GM23338 (cell line): Measurements from ENCODE around the gene OSBPL3. TPM values are rescaled to one million over a fixed set of nuclear protein-coding genes. Genes with fewer than 3 reads are reported as not detected.

Source experiments
- ATAC-seq: fragments of 200-7000 bp; cut with Tn5 transposase; 3 replicates; pipeline ENCODE4 v1.9.1; 2020
- DNase-seq: peaks from one replicate; pipeline ENCODE4 v3.0.0-alpha.2; 2015; ENCODE audit warnings: low spot score
- H2AFZ ChIP-seq: fragments of 200-600 bp; sonication (generic); 2 replicates; pipeline ENCODE4 v1.8.0; 2016; ENCODE audit warnings: antibody characterized with exemption, mild to moderate bottlenecking, moderate library complexity
- H3F3A ChIP-seq: fragments of 200-600 bp; sonication (generic); replicated peaks from 2 replicates; pipeline ENCODE4 v1.8.0; 2017; ENCODE audit warnings: antibody characterized with exemption, mixed run types, low read depth
- H3K27ac ChIP-seq: fragments of 200-600 bp; sonication (generic); 2 replicates; pipeline ENCODE4 v1.6.1; 2016; ENCODE audit warnings: low read depth
- H3K27me3 ChIP-seq: fragments of 200-600 bp; sonication (generic); 2 replicates; pipeline ENCODE4 v1.8.0; 2016; ENCODE audit warnings: mild to moderate bottlenecking, mixed run types, moderate library complexity; ENCODE audit not compliant: insufficient read depth
- H3K36me3 ChIP-seq: fragments of 200-600 bp; sonication (generic); 2 replicates; pipeline ENCODE4 v1.8.0; 2016; ENCODE audit warnings: mild to moderate bottlenecking; ENCODE audit not compliant: insufficient read depth
- H3K4me1 ChIP-seq: fragments of 200-600 bp; sonication (generic); 2 replicates; pipeline ENCODE4 v1.8.0; 2016; ENCODE audit warnings: mild to moderate bottlenecking, moderate library complexity; ENCODE audit not compliant: insufficient read depth
- H3K4me2 ChIP-seq: fragments of 200-600 bp; sonication (generic); 2 replicates; pipeline ENCODE4 v1.7.1; 2017; ENCODE audit warnings: mixed run types
- H3K4me3 ChIP-seq: fragments of 200-600 bp; sonication (generic); 2 replicates; pipeline ENCODE4 v1.6.1; 2016; ENCODE audit warnings: mixed run types
- H3K79me2 ChIP-seq: fragments of 200-600 bp; sonication (generic); replicated peaks from 2 replicates; pipeline ENCODE4 v1.8.0; 2017; ENCODE audit warnings: mild to moderate bottlenecking; ENCODE audit not compliant: insufficient read depth
- H3K9me2 ChIP-seq: fragments of 200-600 bp; sonication (generic); 2 replicates; pipeline ENCODE4 v1.8.0; 2017; ENCODE audit not compliant: insufficient read depth
- H4K20me1 ChIP-seq: fragments of 200-600 bp; sonication (generic); replicated peaks from 2 replicates; pipeline ENCODE4 v1.8.0; 2017; ENCODE audit warnings: mild to moderate bottlenecking; ENCODE audit not compliant: insufficient read depth
- H3K27ac Mint-ChIP-seq: 2 replicates; pipeline ENCODE4 v1.8.0; 2020; ENCODE audit warnings: inconsistent platforms, mild to moderate bottlenecking, moderate library complexity, mixed read lengths
- H3K27me3 Mint-ChIP-seq: 3 replicates; pipeline ENCODE4 v1.8.0; 2022; ENCODE audit warnings: low read depth, mild to moderate bottlenecking, moderate library complexity, mixed read lengths, inconsistent platforms; ENCODE audit not compliant: insufficient read depth, poor library complexity
- H3K36me3 Mint-ChIP-seq: 3 replicates; pipeline ENCODE4 v1.8.0; 2021; ENCODE audit warnings: low read depth, mild to moderate bottlenecking, inconsistent platforms, moderate library complexity, mixed read lengths
- H3K4me1 Mint-ChIP-seq: 3 replicates; pipeline ENCODE4 v1.8.0; 2020; ENCODE audit warnings: mild to moderate bottlenecking, inconsistent platforms, mixed read lengths
- H3K4me3 Mint-ChIP-seq: 3 replicates; pipeline ENCODE4 v1.8.0; 2021; ENCODE audit warnings: moderate library complexity, mild to moderate bottlenecking, inconsistent platforms, mixed read lengths
- H3K9me3 Mint-ChIP-seq: 3 replicates; pipeline ENCODE4 v1.8.0; 2020; ENCODE audit warnings: moderate library complexity, mild to moderate bottlenecking, inconsistent platforms, mixed read lengths
- CREB1 ChIP-seq: fragments of 250-450 bp; sonication (Bioruptor Pico); IDR thresholded peaks from 2 replicates; pipeline ENCODE4 v1.5.0; 2020; ENCODE audit warnings: low read depth, mild to moderate bottlenecking, moderate library complexity
- CTCF ChIP-seq, 2 experiments: fragments of 200-600 bp in 1 of 2; sonication (generic) in 1 of 2; conservative IDR thresholded peaks; 2 replicates each; pipeline versions ENCODE4 v1.5.1 to v1.6.1; 2016 to 2017; ENCODE audit warnings: antibody characterized with exemption in 2 of 2, low read depth in 2 of 2, mild to moderate bottlenecking in 2 of 2, moderate library complexity in 1 of 2
- ETS1 ChIP-seq: IDR thresholded peaks from 2 replicates; pipeline ENCODE4 v1.6.1; 2016; ENCODE audit warnings: antibody characterized with exemption
- EZH2 ChIP-seq: fragments of 200-600 bp; sonication (generic); IDR thresholded peaks from one replicate; pipeline ENCODE4 v1.8.0; 2017; ENCODE audit warnings: antibody characterized with exemption, mild to moderate bottlenecking, low read depth; ENCODE audit not compliant: unreplicated experiment
- EZH2phosphoT487 ChIP-seq: fragments of 200-600 bp; sonication (generic); IDR thresholded peaks from one replicate; pipeline ENCODE4 v1.8.1; 2018; ENCODE audit warnings: antibody characterized with exemption; ENCODE audit not compliant: unreplicated experiment
- JUNB ChIP-seq: IDR thresholded peaks from one replicate; pipeline ENCODE4 v1.6.1; 2016; ENCODE audit warnings: antibody characterized with exemption; ENCODE audit not compliant: unreplicated experiment
- NANOG ChIP-seq: IDR thresholded peaks from 2 replicates; pipeline ENCODE4 v1.6.1; 2016; ENCODE audit warnings: antibody characterized with exemption, borderline replicate concordance
- POLR2AphosphoS5 ChIP-seq: IDR thresholded peaks from 2 replicates; pipeline ENCODE4 v1.6.1; 2016; ENCODE audit warnings: antibody characterized with exemption, low read depth
- REST ChIP-seq: IDR thresholded peaks from one replicate; pipeline ENCODE4 v1.6.1; 2018; ENCODE audit warnings: antibody characterized with exemption; ENCODE audit not compliant: unreplicated experiment
- STAT1 ChIP-seq: IDR thresholded peaks from one replicate; pipeline ENCODE4 v1.6.1; 2016; ENCODE audit warnings: antibody characterized with exemption; ENCODE audit not compliant: unreplicated experiment
- ZNF114 ChIP-seq: fragments of 250-450 bp; sonication (Bioruptor Pico); IDR thresholded peaks from 2 replicates; pipeline ENCODE4 v1.5.0; 2020; ENCODE audit warnings: mild to moderate bottlenecking, moderate library complexity
- ZNF331 ChIP-seq: fragments of 250-450 bp; sonication (Bioruptor Pico); IDR thresholded peaks from 2 replicates; pipeline ENCODE4 v1.5.0; 2020; ENCODE audit warnings: low read depth, mild to moderate bottlenecking, moderate library complexity
- ZNF462 ChIP-seq: fragments of 250-450 bp; sonication (Bioruptor Pico); IDR thresholded peaks from 2 replicates; pipeline ENCODE4 v1.5.0; 2020; ENCODE audit warnings: mild to moderate bottlenecking, moderate library complexity
- polyA plus RNA-seq: library from polyadenylated mRNA; unstranded; fragments of >200 nt; fragmentation: Nextera tagmentation; extraction: Ambion mirVana; gene quantifications from 2 replicates; pipeline ENCODE4 v1.2.1, GENCODE V29; 2016
- total RNA-seq: library from RNA; depleted of rRNA; stranded (reverse); fragments of >200 nt; shearing (Covaris generic); gene quantifications from 2 replicates; pipeline ENCODE4 v1.2.3, GENCODE V29; 2014

The OSBPL3 gene
- total and polyA plus RNA-seq, 2 experiments from 2014 or later = 7.2 to 15.7 TPM

GRCh38 chr7:24866004-24866615 lies 113.9 kb downstream of the OSBPL3 start:
- no peak overlapping the region for H3K27ac Mint-ChIP-seq
- Histone ChIP-seq H3K27me3 (no peaks in the 10 kb centered on the region), H3K9me2 (no peaks in the 10 kb centered on the region), H3K4me3 (no peak overlapping the region), H3K79me2 (no peaks in the 10 kb centered on the region), H3K27ac (no peak overlapping the region), H3K4me1 (no peaks in the 10 kb centered on the region), H3K36me3 (no peaks in the 10 kb centered on the region), H2AFZ (no peak overlapping the region), H4K20me1 (no peaks in the 10 kb centered on the region), H3K4me2 (no peak overlapping the region), H3F3A (no peaks in the 10 kb centered on the region)
- peaks cover 12% of the 10 kb centered on the region for H3K36me3 Mint-ChIP-seq
- H3K27me3 Mint-ChIP-seq = no peaks in the 10 kb centered on the region
- ATAC-seq (no peak), DNase-seq (no peak)
- no peak overlapping the region for H3K4me3 Mint-ChIP-seq
- no peak for TF ChIP-seq ZNF462 (CRISPR knock-in tag)
- no peak for TF ChIP-seq ETS1
- TF ChIP-seq JUNB = no peak
- TF ChIP-seq NANOG = no peak
- no peak for TF ChIP-seq EZH2phosphoT487
- no peak for TF ChIP-seq CTCF (conservative IDR thresholded peaks at IDR 0.05; ENCODE audit: low read depth in 2 of 2)
- no peak for TF ChIP-seq REST
- TF ChIP-seq STAT1 = no peak
- no peak for TF ChIP-seq EZH2
- TF ChIP-seq ZNF331 (CRISPR knock-in tag) = no peak
- TF ChIP-seq CREB1 = no peak
- no peak for TF ChIP-seq POLR2AphosphoS5
- no peak for TF ChIP-seq ZNF114
- H3K4me1 Mint-ChIP-seq = peaks cover 3% of the 10 kb centered on the region; the same call in 2 of the 3 replicates
- no peaks in the 10 kb centered on the region for H3K9me3 Mint-ChIP-seq
